NCI-H345 treated with DMSO at 0.1 percent for 48 hours (cell line): ENCODE data around the gene PRR15.

Experiments used
- DNase-seq: peaks from one replicate; lab custom pipeline; 2025; ENCODE audit not compliant: unreplicated experiment; lab: John Stamatoyannopoulos, UW

The PRR15 gene

DNA sequence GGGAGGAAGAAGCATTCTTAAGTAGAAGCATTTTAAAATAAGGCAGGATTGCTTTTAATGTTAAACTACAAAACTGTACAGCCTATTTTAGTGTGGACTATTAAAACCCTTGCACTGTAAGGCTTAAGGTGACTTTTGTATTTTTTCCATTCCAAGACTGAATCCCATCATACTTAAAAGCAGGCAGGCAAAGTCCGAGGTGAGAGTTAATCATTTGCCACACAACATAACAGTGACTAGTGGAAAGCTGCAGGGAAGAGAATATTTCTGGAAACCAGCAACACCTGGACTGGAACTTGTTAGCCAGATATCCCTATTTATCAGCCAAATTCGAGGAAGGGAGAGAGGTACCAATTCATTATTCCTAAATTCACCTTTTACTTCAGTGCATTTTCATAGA is 3.5 kb downstream of the PRR15 start:
- no peak for DNase-seq

DNA sequence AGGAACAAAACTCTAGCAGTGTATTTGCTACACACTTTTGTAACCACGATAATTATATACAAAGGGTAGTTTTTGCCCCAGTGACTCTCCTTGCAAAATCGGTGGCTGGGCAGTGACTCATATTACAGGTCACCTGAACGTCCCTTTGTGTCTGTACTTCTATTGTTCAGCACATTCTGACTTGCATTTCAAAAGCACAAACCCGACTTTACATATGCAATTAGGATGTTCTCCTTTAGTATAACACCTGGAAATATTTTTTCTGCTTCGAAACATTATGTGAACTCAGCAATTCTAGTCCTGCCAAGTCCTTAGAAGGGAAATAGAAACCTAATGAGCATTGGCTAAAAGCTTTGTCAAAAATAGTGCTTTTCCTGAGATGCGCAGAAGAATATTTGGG is 6.0 kb downstream of the PRR15 start:
- peak; percentile 26 for DNase-seq

DNA sequence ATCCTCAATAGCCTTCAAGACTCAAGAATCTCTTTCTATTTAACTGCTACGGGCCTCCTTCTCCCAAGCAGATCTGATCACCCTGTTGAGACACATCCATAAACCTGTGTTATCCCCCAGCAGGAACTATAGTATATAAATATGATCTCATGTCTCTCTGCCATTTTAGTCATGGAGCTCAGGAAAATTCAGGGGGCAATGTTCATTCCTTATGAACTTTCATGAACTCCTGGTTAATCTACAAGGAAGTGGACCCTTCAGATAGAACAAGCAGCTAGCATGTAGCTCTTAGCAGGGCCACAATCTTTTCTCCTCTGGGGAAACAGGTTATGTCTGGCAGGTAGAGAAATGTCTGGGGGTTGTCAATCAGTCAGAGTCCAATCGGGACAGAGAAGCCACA is 8.9 kb downstream of the PRR15 start:
- no peak for DNase-seq

DNA sequence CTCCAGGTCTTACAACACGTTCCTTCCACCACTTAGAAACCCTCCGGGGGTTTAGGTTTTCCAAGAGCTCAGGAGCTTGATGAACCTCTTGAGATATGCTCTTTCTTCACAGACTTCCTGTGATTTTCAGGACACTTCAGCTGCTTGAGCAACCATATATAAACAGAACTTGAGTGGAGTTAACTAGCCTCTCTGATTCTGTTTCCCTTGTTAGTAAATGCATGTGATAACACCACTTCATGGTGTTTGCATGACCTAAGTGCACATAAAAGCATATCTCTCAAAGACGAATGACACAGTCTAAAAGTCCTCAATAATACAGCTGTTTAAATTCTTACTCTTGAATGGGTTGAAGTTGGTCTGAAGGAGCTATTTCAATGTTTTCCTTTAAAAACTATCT is 9.9 kb downstream of the PRR15 start:
- DNase-seq, result no peak

DNA sequence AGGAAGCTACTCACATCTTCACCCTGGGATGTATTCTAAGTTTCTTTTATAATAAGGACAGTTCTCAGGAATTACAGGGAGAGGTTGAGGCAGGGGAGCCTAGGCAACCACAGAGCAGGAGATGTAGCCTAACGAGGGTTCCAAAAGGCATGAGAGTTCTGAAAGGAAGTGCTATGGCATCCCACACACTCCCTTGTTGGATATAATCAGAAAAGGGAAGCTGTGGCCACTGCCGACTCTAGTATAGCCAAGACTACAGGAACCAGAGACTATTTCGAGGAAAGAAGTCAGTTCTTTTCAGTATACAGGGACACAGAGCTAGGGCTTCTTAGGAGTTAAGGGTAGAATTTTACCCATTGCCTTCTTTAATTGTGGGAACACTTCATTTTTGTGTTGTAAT is 11.0 kb downstream of the PRR15 start:
- no peak for DNase-seq

DNA sequence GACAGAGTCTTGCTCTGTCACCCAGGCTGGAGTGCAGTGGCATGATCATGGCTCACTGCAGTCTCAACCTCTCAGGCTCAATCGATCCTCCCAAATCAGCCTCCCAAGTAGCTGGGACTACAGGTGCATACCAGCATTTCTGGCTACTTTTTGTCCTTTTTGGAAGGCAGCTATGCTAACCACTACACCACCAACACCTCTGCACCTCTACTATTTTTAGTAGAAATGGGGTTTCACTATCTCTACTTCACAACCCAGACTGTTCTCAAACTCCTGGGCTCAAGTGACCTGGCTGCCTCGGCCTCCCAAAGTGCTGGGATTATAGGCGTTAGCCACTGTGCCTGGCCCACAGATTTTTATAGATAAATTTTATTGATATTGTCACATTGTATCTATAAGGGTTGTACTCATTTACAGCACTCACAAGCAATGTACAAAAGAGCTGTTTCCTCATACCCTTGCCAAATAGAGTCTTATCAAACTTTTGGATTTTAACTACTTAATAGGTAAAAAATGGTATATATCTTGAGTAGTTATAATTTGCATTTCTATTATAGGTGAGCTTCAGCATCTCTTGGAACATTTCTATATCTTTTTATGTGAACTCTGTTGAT is 23.7 kb downstream of the PRR15 start:
- DNase-seq, result no peak

DNA sequence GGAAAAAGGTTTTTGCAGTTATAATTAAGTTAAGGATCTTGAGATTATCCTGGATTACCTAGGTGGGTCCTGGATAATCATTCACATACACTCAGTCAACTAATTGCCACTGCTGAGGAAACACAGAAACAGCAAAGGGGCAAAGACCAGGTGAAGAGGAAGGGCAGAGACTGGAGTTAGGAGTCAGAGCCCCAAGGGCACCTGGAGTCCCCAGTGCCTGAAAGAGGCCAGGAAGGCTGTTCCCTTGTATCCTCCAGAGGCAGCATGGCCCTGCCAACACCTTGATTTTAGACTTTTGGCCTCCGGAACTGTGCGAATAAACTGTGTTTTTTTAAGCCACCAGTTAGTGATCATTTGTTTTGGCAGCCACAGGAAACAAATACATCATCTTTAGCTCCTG is 24.6 kb downstream of the PRR15 start:
- no peak for DNase-seq

DNA sequence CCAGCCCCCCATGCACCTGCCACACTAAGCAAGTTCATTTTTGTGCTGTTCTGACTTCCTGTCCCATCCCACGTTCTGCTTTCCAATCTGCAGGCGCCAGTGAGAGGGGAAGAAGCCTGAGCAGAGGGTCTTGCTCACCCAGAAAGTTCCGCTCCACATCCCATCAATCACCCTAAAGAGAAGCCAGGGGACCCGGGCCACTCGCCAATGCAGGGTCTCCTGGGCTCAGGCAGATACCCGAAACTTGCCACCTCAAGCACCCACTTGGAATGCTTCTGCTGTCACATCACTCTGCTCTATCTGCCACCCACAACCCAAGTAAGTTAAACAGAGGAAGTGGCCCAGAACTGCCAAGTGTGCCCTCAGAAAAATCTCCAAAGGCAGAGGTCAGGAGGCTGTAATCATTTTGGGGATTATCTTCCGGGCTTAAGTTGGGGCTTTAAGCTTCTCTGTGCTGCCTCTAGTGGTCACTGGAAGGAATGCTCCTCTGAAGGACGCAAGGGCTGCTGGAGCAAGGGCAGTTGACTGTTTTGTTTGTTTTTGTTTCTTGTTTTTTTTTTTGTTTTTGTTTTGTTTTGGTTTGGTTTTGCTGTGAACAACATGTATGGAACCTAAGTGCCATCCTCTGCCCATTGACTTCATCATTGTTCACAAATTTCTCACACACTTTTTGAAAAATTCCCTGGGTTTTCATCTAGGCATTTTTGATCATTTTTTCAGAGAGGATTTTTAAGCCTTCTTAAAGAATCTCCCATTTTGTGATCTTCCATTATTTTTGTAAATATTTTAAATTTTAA is 25.5 kb downstream of the PRR15 start:
- no peak for DNase-seq

DNA sequence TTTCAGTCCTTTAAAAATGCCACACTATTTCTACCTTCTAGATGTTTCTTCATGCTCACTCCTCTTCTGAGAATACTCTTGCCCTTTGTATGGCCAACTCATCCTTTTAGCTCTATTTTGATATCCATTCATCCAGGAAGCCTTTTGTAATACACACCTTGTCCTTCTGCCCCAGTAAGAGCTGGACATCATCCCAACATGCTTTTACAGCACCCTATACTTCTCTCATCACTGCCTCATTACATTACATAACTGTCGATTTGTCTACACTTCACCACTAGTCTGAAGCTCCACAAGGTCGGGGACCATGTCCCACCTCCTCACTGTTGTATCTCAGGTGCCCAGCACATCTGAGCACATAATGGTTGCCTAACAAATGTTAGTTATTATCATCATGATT is 29.2 kb downstream of the PRR15 start:
- no peak for DNase-seq

DNA sequence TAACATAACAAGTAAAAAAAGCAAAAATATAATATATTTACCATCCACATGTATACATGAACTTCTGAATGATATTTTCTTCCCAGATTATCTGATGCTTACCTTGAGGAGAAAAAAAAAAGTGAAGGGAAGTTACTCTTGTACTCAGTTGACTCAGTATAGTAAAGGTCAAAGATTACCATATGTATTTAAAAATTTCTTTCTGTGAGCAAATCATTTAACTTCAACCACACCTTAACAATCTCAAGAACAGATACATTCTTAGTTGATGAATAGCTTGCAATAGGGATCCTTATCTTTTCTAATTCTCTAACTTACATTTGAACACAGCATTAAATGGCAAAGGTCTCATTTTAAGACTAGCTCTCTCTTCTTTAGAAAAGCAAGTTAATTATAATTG is 29.8 kb downstream of the PRR15 start:
- DNase-seq, result no peak

DNA sequence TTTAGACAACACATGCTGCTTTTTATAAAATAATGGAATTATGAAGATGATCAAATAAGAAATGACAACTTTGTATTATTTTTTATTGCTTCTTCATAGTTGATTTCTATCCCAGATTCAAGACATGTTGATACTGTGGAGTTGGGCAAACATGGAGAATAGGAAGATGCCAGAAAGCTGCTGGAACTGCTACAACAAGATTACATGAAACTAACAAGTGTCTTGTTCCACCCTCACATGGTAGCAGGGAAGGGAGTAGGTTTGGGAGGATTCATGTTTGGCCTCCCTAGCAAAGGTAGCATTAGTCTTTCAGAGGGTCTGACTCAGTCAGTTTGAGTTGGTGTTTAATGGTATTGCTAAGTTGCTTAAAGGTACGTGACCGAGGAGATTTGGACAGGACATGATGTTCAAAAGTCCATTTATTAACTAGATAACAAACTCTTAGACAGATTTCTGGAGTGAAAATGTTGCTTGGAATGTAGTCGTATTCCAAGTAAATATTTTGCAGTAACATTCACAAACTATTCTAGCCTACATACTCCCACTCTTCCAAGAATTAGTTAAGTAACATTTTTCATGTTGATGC is 33.1 kb downstream of the PRR15 start:
- no peak for DNase-seq

DNA sequence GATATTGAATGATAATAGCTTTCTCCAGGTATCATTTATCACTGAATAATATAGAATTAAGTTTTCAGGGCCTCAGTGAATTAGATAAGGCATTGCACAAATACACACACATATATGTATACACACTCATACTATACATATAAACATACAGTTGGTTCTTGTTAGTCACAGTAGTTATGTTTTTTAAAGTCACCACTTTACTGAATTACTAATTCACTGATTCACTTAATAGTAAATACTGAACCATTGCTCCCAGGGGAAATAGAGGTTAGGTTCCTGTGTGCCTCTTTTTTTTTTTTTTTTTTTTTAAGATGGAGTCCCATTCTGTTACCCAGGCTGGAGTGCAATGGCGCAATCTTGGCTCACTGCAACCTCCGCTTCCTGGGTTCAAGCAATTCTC is 33.6 kb downstream of the PRR15 start:
- no peak for DNase-seq

DNA sequence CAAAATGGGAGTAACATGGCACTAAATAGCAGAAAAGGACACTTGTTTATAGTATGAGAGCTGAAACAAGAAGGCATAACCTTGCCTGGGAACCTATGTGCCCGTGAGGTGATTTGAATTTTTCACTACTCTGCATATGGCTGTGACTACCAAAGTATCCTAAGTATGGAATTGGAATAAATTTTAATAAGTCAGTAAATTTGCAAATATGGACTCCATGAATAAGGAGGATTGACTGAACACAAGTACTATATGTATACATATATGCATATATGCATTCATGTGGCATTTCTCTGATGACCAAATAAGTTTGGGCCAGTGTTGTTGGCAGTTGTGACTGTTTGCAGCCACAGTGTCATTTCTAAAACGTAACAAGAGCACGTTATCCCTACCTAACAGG is 34.5 kb downstream of the PRR15 start:
- DNase-seq, result no peak

DNA sequence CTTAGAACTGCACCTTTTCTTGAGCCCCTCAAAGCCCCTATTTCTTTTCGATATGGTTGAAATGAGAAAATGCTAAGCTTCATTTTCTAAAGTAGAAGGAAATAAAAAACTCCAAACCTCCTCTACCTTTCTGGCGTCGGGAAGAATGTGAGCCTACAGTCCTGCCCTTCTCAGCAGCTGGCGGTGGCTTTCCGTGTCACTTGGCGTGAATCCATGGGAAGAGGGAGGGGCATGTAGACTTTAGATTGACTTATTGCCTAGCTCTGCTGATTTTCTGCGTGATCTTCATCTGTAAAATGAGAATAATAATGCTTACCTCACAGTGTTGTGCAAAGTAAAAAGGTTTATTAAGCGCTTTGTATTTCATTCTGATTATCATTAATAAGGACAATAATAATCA is 35.0 kb downstream of the PRR15 start:
- DNase-seq, result no peak

DNA sequence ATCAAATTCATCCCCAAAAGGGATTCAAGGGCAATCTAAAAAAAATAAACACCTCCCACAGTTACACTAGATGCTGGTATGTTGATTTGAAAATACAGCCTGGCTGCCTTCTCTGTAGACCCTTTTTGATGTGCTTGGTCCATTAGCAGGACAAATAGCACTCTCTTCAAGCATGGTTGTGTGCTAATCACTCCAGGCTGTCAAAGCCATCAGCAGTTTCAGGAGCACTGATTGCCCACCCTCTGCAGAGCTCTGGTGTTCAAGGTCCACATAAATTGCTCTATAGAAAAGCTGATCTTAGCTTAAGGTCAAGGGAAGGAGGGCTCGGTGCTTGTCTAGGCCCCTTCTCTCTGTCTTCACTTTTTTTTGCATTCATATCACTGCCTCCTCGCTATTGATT is 35.4 kb downstream of the PRR15 start:
- DNase-seq, result no peak

DNA sequence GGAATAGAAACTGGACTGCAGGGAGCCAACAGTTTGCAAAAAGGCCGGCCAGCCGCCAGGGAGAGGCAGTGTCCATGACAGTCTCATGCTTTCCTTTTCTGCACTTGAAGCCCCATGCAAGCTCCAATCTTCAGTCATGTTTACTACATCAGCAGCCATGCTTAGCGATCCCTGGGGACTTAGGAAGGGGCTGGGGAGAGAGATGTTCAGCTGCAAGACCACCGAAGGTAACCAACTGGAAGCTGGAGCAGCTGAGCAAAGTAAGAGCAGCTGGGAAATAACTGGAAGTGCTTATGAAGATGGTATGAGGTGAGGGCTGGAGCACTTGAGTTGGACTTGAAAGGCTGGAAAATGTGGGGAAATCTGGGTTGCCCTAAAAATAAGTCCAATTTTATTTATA is 37.0 kb downstream of the PRR15 start:
- no peak for DNase-seq

DNA sequence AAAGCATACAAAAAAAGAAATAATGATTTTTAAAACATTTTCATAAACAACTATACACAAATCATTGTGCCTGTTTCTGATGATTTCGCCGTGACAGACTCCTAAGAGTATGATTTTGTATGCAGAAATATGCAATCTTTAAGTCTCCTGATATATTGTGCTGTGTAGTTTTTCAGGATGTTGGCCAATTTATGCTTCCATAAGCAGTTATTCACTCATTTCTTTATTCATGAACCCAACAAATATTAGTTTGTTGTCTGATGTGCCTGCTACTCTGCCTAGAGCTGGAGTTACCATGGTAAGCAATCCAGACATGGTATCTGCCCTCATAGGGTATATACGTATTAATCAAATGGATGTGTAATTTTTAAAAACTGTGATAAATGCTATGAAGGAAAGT is 40.4 kb downstream of the PRR15 start:
- no peak for DNase-seq

DNA sequence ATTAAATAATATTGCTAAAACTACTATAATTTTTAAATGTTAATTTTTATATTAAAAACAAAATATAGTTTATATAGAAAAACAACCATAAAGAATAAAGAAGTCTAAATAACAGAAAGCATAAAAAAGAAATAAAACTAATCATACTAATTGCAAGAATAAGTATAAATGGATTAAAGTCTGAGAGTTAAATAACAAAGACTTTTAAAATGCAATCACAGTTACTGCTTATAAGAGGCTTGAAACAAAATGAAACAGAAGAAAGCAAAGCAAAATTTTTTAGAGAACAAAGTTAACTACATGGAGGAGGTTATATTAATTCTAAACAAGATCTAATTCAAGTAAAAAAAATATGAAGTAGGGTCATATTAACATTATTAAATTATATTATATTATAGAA is 41.1 kb downstream of the PRR15 start:
- DNase-seq, result no peak

DNA sequence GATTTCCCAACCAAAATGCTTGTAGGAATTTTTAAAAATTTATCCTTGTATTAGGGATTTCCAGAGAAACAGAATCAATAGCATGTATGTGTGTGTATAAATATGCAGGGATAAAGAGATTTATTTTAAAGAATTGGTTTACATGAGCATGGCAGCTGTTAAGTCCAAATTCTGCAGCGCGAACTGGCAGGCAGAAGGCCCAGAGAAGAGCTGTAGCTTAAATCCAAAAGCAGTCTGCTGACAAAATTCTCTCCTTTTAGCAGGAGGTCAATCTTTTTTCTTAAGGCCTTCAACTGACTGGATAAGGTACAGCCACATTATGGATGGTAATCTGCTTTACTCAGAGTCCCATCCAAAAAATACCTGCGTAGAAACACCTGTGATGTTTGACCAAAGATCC is 42.0 kb downstream of the PRR15 start:
- DNase-seq, result no peak

DNA sequence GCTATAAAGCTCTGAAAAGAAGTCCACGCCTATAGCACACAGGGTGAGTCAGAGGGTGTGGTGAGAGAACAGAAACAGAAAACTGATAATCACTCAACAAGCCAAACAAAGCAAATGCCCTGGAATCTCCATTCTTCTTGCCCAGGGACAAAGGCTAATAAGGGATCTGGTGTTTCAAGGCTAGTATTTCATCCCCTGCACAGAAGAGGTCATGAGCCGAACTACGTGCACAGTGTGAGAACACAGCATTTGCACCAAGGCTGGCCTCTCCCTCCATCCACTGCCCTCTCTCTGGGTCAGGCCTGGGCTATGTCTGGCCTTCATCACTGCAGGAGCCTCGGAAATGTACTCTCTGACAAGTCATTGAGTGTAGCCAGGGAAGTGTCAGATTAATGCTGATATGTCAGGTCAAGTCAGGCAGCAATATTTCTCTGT is 42.7 kb downstream of the PRR15 start:
- DNase-seq, result no peak

DNA sequence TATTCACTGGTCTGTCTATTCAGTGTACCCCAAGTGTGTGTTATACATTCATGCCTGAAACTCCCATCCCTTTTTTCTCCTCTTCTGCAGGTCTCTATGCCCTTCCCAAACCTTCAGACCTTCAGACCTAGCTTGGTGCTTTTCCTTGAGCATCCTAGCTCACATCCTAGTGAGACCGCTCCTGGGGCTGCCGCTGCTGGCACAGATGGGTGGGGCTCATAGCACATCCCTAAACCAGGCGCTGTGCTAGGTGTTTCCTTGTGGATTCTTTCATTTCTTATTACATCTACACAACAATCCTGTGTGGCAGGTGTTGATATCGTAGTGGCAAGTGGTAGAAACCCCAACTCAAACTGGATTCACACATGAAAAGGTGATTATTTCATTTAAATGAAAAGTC is 43.2 kb downstream of the PRR15 start:
- DNase-seq, result no peak

DNA sequence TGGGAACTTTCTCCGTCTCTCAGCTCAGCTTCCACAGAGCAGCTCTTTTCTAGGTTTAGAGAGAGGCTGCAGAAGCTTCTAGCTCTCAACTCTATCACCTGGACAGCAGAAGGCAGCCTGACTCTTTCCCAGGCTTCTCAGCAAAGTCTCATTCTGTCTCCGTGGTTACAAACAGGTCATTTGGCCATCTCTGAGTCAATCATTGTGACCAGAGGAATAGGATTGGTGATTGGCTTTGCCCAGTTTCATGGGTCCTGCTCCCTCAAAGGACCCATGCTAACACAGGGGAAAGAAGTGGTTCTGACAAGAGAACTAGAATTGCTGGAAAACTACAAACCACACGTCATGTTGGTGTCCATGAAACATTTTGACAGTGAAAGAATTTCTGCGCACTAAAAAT is 43.6 kb downstream of the PRR15 start:
- no peak for DNase-seq

DNA sequence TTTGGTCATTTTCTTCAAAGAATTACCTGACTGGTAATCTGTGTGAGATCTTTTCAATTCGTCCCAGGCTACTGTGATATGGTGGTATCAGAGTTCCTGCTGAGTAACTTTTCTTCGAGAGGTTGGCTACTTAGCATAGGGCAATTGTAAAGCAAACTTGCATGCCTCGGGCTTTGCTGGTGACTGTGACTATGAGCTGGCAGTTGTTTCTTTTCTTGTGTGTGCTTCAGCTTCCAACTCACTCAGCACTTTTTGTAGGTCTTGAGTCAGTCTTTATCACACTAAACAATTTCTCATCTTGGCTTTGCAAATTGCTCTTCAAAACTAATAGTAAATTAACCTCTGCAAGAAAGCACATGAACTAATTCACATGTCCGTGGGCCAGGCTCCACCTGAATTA is 44.3 kb downstream of the PRR15 start:
- no peak for DNase-seq
